ENCODE data around the gene WNT7A. TPM values are rescaled to one million over a fixed set of nuclear protein-coding genes. Genes with fewer than 3 reads are reported as not detected.

The WNT7A gene
- total RNA-seq, 1 donor = not detected

- no peak for TF ChIP-seq CTCF (IDR thresholded peaks at IDR 0.05; ENCODE audit: insufficient read depth, low read length)
- H3K4me3 ChIP-seq (ENCODE audit: low read depth, low read length) = no peak overlapping the region
- DNase-seq (ENCODE audit: low read depth) = no peak
Observed at GRCh38 chr3:13871791-13872190, 8.1 kb downstream of the WNT7A start.

- no peak for DNase-seq (ENCODE audit: low read depth)
- no peak for TF ChIP-seq CTCF (IDR thresholded peaks at IDR 0.05; ENCODE audit: insufficient read depth, low read length)
- no peak overlapping the region for H3K4me3 ChIP-seq (ENCODE audit: low read depth, low read length)
Observed at GRCh38 chr3:13870902-13871301, 9.0 kb downstream of the WNT7A start.

GRCh38 chr3:13869761-13870343 lies 10.0 kb downstream of the WNT7A start:
- H3K4me3 ChIP-seq (ENCODE audit: low read depth, low read length) = no peak overlapping the region
- no peak for TF ChIP-seq CTCF (IDR thresholded peaks at IDR 0.05; ENCODE audit: insufficient read depth, low read length)
- no peak for DNase-seq (ENCODE audit: low read depth)

- TF ChIP-seq CTCF (IDR thresholded peaks at IDR 0.05; ENCODE audit: insufficient read depth, low read length) = no peak
- no peak for DNase-seq (ENCODE audit: low read depth)
- no peak overlapping the region for H3K4me3 ChIP-seq (ENCODE audit: low read depth, low read length)
Observed at GRCh38 chr3:13868844-13869724, 10.8 kb downstream of the WNT7A start.

GRCh38 chr3:13867732-13868131 lies 12.1 kb downstream of the WNT7A start:
- no peak for TF ChIP-seq CTCF (IDR thresholded peaks at IDR 0.05; ENCODE audit: insufficient read depth, low read length)
- DNase-seq (ENCODE audit: low read depth) = no peak
- H3K4me3 ChIP-seq (ENCODE audit: low read depth, low read length) = no peak overlapping the region

- no peak overlapping the region for H3K4me3 ChIP-seq (ENCODE audit: low read depth, low read length)
- TF ChIP-seq CTCF (IDR thresholded peaks at IDR 0.05; ENCODE audit: insufficient read depth, low read length) = no peak
- DNase-seq (ENCODE audit: low read depth) = no peak
Observed at GRCh38 chr3:13866041-13866965, 13.6 kb downstream of the WNT7A start.

Measured in fibroblast of the aortic adventitia (primary cell).